SU-DHL-6 (cell line): ENCODE results near the gene LBX2.

Source experiments
- EZH2phosphoT487 ChIP-seq: fragments of 200-600 bp; sonication (generic), shearing (Covaris generic); conservative IDR thresholded peaks from 2 replicates; pipeline ENCODE4 v1.6.1; 2018; ENCODE audit warnings: mild to moderate bottlenecking, antibody characterized with exemption, low read length, moderate library complexity, mixed read lengths
- TF ChIP-seq, protein P1 (sequence below): fragments of 200-600 bp; sonication (generic); IDR thresholded peaks from one replicate; pipeline ENCODE4 v1.5.1; 2017; ENCODE audit warnings: antibody characterized with exemption, mild to moderate bottlenecking, low read length, moderate library complexity; ENCODE audit not compliant: insufficient read depth, poor library complexity, severe bottlenecking

DNA sequence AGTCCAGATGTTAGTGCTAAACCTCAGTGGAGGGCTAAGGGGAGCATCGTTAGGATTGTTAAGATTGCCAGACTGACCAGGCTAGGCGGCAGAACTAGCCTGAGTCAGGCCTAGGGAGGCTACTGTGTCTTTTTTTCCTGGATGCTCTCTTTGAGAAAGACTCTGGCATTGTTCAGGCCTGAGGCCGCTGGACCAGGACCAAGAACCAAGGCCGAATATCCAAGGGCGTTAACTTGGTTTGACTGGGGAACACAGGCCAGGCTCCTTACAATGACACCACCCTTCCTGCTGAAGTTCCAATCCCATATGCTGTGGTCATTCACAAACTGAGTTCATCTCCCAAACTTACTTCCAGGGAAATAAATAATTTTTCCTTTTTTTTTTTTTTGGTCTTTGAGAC lies 40.9 kb upstream of the LBX2 start:
- TF ChIP-seq, protein P1, sequence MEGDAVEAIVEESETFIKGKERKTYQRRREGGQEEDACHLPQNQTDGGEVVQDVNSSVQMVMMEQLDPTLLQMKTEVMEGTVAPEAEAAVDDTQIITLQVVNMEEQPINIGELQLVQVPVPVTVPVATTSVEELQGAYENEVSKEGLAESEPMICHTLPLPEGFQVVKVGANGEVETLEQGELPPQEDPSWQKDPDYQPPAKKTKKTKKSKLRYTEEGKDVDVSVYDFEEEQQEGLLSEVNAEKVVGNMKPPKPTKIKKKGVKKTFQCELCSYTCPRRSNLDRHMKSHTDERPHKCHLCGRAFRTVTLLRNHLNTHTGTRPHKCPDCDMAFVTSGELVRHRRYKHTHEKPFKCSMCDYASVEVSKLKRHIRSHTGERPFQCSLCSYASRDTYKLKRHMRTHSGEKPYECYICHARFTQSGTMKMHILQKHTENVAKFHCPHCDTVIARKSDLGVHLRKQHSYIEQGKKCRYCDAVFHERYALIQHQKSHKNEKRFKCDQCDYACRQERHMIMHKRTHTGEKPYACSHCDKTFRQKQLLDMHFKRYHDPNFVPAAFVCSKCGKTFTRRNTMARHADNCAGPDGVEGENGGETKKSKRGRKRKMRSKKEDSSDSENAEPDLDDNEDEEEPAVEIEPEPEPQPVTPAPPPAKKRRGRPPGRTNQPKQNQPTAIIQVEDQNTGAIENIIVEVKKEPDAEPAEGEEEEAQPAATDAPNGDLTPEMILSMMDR = no peak
- TF ChIP-seq EZH2phosphoT487 = no peak
